Measurements from ENCODE around the gene OLFM2. TPM values are rescaled to one million over a fixed set of nuclear protein-coding genes. Genes with fewer than 3 reads are reported as not detected.
A peak's percentile ranks its signal among the peaks of the same experiment; 100 is the strongest.

Gene OLFM2
- total RNA-seq, 1 donor from 2014 or later: 33.1 TPM

DNA sequence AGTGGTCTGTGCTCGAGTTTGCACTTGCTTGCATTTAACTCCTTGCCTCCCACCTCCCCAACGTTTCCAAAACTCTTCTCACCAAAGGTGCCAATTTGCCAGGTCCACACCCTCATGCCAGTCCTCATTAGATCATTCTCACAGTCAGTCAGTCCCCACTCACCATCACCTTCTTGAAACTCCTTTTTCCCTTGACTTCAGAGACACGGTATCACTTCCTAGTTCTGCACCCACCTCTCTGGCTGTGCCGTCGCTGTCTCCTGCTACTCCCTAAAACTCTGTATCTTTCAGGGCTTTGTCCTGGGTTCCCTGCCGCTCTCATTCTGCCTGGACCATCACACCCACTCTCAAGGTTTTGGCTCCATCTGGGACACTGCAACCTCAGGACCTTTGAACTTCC lies 19.6 kb downstream of the OLFM2 start:
- peak overlapping the region; percentile 26 for H3K4me3 Mint-ChIP-seq
- TF ChIP-seq, protein P1, sequence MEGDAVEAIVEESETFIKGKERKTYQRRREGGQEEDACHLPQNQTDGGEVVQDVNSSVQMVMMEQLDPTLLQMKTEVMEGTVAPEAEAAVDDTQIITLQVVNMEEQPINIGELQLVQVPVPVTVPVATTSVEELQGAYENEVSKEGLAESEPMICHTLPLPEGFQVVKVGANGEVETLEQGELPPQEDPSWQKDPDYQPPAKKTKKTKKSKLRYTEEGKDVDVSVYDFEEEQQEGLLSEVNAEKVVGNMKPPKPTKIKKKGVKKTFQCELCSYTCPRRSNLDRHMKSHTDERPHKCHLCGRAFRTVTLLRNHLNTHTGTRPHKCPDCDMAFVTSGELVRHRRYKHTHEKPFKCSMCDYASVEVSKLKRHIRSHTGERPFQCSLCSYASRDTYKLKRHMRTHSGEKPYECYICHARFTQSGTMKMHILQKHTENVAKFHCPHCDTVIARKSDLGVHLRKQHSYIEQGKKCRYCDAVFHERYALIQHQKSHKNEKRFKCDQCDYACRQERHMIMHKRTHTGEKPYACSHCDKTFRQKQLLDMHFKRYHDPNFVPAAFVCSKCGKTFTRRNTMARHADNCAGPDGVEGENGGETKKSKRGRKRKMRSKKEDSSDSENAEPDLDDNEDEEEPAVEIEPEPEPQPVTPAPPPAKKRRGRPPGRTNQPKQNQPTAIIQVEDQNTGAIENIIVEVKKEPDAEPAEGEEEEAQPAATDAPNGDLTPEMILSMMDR (conservative IDR thresholded peaks at IDR 0.05): no peak
- no peaks in the 10 kb centered on the region for H3K36me3 Mint-ChIP-seq
- no peak for DNase-seq (ENCODE audit: extremely low spot score, unreplicated experiment)
- peak overlapping the region; percentile 39 for H3K27ac Mint-ChIP-seq
- H3K27me3 Mint-ChIP-seq: peaks cover 5% of the 10 kb centered on the region
- H3K4me1 Mint-ChIP-seq (ENCODE audit: unreplicated experiment): peaks cover 13% of the 10 kb centered on the region
- no peaks in the 10 kb centered on the region for H3K9me3 Mint-ChIP-seq

DNA sequence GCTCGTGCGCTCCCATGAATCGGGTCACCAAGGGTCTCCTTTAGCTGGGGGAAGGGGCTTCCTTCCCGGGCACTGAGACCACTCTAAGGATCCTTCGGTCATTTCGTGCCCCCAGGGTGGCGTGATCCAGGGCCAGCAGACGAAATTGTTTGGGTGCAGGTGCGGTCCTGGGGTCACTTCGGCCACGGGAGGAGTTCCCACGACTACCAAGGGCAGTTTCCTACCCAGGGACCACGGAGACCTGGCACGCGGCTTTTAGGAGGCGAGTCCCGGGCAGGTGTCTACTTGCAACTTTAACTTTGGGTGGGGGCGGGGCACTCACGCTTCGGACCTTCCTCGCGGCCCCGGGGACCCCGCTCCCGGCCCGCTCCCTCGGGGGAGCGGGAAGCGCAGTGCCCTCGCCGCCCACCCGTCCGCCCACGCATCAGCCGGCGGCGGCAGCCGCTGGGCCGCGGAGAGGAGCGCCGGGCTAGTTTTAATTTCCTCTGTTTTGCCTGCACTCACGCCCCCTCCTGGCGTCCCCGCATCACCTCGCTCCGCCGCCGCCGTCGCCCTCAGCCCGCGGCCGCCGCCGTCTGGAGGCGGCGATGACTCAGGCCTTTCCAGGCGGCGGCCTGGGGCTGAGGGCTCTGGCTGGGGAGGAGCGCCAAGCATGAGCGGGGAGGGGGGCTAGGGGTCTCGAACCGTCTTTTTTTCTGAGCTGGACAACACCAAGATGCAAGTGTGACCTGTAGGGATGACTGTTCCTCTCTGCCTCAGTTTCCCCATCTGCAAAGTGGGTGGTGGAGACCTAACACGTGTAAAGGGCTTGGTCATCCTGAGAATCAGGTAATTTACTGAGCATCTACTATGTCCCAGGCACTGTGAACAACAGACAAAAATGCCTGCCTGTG lies 21.8 kb downstream of the OLFM2 start:
- peak; percentile 83 for DNase-seq (ENCODE audit: extremely low spot score, unreplicated experiment)
- Mint-ChIP-seq H3K4me3 (peak overlapping the region; percentile 84), H3K36me3 (no peaks in the 10 kb centered on the region), H3K27me3 (peaks cover 5% of the 10 kb centered on the region), H3K27ac (peak overlapping the region; percentile 49), H3K4me1 (ENCODE audit: unreplicated experiment) (peaks cover 13% of the 10 kb centered on the region), H3K9me3 (no peaks in the 10 kb centered on the region)
- TF ChIP-seq, protein P1 (conservative IDR thresholded peaks at IDR 0.05): peak; percentile 76

DNA sequence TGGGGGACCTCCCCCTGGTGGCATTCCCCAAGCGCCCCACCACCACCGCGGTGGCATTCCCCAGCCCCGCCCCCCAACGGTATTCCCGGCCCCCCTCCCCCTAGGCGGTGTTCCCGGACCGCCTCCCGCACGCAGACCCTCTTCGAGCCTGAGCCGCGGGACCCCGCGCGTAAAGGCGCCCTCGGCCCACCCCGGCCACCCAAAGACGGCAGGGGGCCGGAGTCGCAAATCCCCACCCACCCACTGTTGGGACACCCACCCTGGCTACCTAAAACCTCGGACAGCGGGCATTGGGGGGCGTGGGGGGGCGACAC lies 22.4 kb downstream of the OLFM2 start:
- peaks cover 5% of the 10 kb centered on the region for H3K27me3 Mint-ChIP-seq
- H3K36me3 Mint-ChIP-seq: no peaks in the 10 kb centered on the region
- no peaks in the 10 kb centered on the region for H3K9me3 Mint-ChIP-seq
- no peak overlapping the region for H3K27ac Mint-ChIP-seq
- TF ChIP-seq, protein P1 (conservative IDR thresholded peaks at IDR 0.05): no peak
- DNase-seq (ENCODE audit: extremely low spot score, unreplicated experiment): no peak
- H3K4me3 Mint-ChIP-seq: peak overlapping the region; percentile 84
- peaks cover 13% of the 10 kb centered on the region for H3K4me1 Mint-ChIP-seq (ENCODE audit: unreplicated experiment)

DNA sequence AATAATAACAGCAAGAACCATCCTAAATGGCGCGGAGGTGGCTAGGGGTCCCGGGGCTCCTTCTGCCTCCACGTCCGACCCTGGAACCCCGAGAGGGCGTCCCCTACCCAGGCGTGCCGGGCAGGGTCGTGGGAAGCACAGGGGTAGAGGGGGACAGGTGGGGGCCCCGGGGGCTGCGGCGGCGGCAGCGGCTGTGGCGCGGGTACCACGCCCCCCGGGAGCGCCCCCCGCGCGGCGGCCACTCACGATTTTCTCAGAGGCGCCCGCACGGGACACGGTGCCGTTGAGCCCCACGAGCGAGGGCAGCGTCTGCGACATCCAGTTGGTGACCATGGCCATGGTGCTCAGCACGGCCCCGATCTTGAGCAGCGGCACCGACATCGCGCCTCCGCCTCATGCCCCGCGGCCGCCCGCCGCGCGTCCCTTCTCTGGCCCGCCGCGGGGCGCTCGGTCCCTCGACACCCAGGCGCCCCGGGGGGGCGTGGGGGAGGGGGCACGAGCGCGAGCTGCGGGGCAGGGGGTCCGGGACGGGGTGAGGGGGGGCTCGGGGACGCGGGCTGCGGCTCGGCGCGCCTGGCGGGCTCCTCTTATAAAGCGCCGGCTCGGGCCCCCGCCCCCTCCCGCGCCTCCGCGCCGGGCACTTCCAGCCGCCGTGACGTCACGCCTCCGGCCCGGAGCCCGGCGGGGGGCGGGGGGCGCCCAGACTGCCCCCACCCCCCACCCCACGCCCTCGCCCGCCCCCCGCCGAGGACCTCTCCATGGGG lies 22.9 kb downstream of the OLFM2 start:
- TF ChIP-seq, protein P1 (conservative IDR thresholded peaks at IDR 0.05): no peak
- H3K36me3 Mint-ChIP-seq: no peaks in the 10 kb centered on the region
- DNase-seq (ENCODE audit: extremely low spot score, unreplicated experiment): no peak
- no peak overlapping the region for H3K27ac Mint-ChIP-seq
- H3K27me3 Mint-ChIP-seq: peaks cover 5% of the 10 kb centered on the region
- H3K9me3 Mint-ChIP-seq: no peaks in the 10 kb centered on the region
- H3K4me1 Mint-ChIP-seq (ENCODE audit: unreplicated experiment): peaks cover 13% of the 10 kb centered on the region
- no peak overlapping the region for H3K4me3 Mint-ChIP-seq

DNA sequence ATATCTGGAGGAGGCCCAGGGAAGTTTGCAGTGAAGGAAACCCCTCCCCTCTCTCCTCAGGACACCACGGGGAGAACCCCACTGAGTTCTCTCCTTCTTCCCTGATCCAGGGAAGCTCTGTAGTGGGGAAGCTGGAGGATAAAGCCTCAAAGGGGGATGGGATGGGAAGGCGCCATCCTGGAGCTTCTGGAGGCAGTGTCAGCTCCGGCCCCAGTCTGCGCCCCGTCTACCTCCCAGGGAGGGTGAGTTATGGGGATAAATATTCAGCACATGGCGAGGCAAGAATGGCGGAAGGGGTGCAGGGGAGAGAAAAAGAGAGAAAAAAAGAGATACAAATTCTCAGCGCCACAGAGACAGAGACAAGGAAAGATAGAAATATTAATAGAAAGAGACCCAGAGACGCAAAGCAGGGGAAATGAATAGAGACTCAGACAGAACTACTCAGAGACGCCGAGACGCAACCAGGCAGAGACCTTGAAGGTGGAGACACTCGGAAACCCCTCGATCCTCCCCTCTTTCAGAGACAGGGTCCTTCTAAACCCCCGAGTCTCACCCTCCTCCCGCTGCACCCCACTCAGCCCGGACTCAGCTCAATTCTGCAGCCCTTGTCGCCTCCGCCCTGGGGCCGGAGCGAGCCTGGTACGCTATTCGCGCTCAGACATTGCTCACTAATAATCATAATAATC lies 23.6 kb downstream of the OLFM2 start:
- Mint-ChIP-seq H3K27ac (peak overlapping the region; percentile 70), H3K36me3 (no peaks in the 10 kb centered on the region), H3K9me3 (no peaks in the 10 kb centered on the region), H3K27me3 (peaks cover 5% of the 10 kb centered on the region), H3K4me3 (no peak overlapping the region), H3K4me1 (ENCODE audit: unreplicated experiment) (peaks cover 12% of the 10 kb centered on the region)
- TF ChIP-seq, protein P1 (conservative IDR thresholded peaks at IDR 0.05): no peak
- DNase-seq (ENCODE audit: extremely low spot score, unreplicated experiment): no peak

Measured in type B pancreatic cell (in vitro differentiated cells).